NB4 (cell line): ENCODE results near the gene TTLL5.

ENCODE experiments used
- CTCF ChIP-seq: IDR thresholded peaks from one replicate; pipeline ENCODE4 v1.5.1; 2012; ENCODE audit warnings: low read depth, low read length
- POLR2A ChIP-seq: IDR thresholded peaks from 2 replicates; pipeline ENCODE4 v1.6.1; 2011; ENCODE audit warnings: mild to moderate bottlenecking; ENCODE audit not compliant: insufficient read length; ENCODE audit errors: extremely low read depth

- no peak for TF ChIP-seq CTCF
- TF ChIP-seq POLR2A, result no peak
Observed at GRCh38 chr14:75634848-75635247, 26.2 kb upstream of the TTLL5 start.
